Transverse colon (tissue), 4 donors: ENCODE measurements around the gene PCNX1.
"Not testable (repeated sequence)": the region's sequence is repeated elsewhere in the genome, so short reads cannot be mapped to it uniquely, and the experiment has no call there.

Experiments
- EP300 ChIP-seq: sonication (generic); formaldehyde crosslinking; IDR thresholded peaks from one replicate; pipeline ENCODE4 v1.6.1; 2017; ENCODE audit warnings: antibody characterized with exemption, low read depth
- POLR2A ChIP-seq: fragments of 450-650 bp; IDR thresholded peaks from one replicate; pipeline ENCODE4 v1.6.1; 2016; ENCODE audit warnings: antibody characterized with exemption, mild to moderate bottlenecking, moderate library complexity
- POLR2AphosphoS5 ChIP-seq, 3 donors: sonication (generic); formaldehyde crosslinking; IDR thresholded peaks; one replicate each; pipeline ENCODE4 v1.6.1; 2016; ENCODE audit warnings: antibody characterized with exemption in 3 of 3
- TF ChIP-seq, protein P1 (sequence below), 5 experiments: fragments of 200-600 bp in 3 of 5; fragments of 450-650 bp in 2 of 5; sonication (generic) in 3 of 5; IDR thresholded peaks; 1 replicate in 2 of 5; 2 replicates in 3 of 5; pipeline ENCODE4 v1.5.1; 2016 to 2017; ENCODE audit warnings: antibody characterized with exemption in 5 of 5, inconsistent platforms in 3 of 5, mild to moderate bottlenecking in 2 of 5, moderate library complexity in 1 of 5

DNA sequence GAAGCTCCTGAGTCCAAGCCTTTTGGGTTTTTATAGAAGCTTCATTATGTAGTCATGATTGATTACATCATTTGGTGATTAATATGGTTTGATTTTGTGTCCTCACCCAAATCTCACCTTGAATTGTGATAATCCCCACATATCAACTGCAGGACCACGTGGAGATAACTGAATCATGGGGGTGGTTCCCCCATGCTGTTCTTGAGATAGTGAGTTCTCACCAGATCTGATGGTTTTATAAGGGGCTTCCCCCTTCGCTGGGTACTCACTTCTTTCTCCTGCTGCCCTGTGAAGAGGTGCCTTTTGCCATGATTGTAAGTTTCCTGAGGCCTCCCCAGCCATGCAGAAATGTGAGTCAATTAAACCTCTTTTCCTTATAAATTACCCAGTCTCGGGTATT, 35.5 kb downstream of the PCNX1 start:
- TF ChIP-seq POLR2A; POLR2AphosphoS5 (IDR thresholded peaks at IDR 0.05); EP300: not testable (repeated sequence)
- TF ChIP-seq, protein P1, sequence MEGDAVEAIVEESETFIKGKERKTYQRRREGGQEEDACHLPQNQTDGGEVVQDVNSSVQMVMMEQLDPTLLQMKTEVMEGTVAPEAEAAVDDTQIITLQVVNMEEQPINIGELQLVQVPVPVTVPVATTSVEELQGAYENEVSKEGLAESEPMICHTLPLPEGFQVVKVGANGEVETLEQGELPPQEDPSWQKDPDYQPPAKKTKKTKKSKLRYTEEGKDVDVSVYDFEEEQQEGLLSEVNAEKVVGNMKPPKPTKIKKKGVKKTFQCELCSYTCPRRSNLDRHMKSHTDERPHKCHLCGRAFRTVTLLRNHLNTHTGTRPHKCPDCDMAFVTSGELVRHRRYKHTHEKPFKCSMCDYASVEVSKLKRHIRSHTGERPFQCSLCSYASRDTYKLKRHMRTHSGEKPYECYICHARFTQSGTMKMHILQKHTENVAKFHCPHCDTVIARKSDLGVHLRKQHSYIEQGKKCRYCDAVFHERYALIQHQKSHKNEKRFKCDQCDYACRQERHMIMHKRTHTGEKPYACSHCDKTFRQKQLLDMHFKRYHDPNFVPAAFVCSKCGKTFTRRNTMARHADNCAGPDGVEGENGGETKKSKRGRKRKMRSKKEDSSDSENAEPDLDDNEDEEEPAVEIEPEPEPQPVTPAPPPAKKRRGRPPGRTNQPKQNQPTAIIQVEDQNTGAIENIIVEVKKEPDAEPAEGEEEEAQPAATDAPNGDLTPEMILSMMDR (IDR thresholded peaks at IDR 0.05) = not testable (repeated sequence)
